GM12873 (cell line): ENCODE results near the gene ARHGAP8.

Experiments
- CTCF ChIP-seq: IDR thresholded peaks from 2 replicates; pipeline ENCODE4 v1.5.1; 2012; ENCODE audit warnings: low read depth, mild to moderate bottlenecking, moderate library complexity, low read length, control low read depth; ENCODE audit not compliant: insufficient read depth; ENCODE audit errors: missing control alignments

ARHGAP8 gene

GRCh38 chr22:44782363-44782963 is 30.1 kb downstream of the ARHGAP8 start:
- TF ChIP-seq CTCF, result no peak

GRCh38 chr22:44783091-44783490 is 30.7 kb downstream of the ARHGAP8 start:
- no peak for TF ChIP-seq CTCF

- TF ChIP-seq CTCF, result no peak
These were observed 31.2 kb downstream of the ARHGAP8 start for GRCh38 chr22:44783581-44783980.

GRCh38 chr22:44786136-44786535 is 33.8 kb downstream of the ARHGAP8 start:
- TF ChIP-seq CTCF, result no peak

- TF ChIP-seq CTCF, result no peak
These were observed 34.2 kb downstream of the ARHGAP8 start for GRCh38 chr22:44786610-44787009.

- no peak for TF ChIP-seq CTCF
These were observed 35.5 kb downstream of the ARHGAP8 start for GRCh38 chr22:44787832-44788231.

- no peak for TF ChIP-seq CTCF
These were observed 40.7 kb downstream of the ARHGAP8 start for GRCh38 chr22:44793106-44793505.
